A673 (cell line): ENCODE measurements around the gene HIVEP1.

Source experiments
- EZH2 ChIP-seq: fragments of 200-600 bp; sonication (generic); IDR thresholded peaks from 2 replicates; pipeline ENCODE4 v1.6.1; 2017; ENCODE audit warnings: borderline replicate concordance, low read depth, mild to moderate bottlenecking, mixed read lengths, antibody characterized with exemption, low read length; ENCODE audit not compliant: poor library complexity, severe bottlenecking
- TF ChIP-seq, protein P1 (sequence below): fragments of 300-800, 200-600 bp; sonication (generic); conservative IDR thresholded peaks from 2 replicates; pipeline ENCODE4 v1.5.1; 2017; ENCODE audit warnings: low read depth, mild to moderate bottlenecking, antibody characterized with exemption, low read length, moderate library complexity, mixed read lengths

DNA sequence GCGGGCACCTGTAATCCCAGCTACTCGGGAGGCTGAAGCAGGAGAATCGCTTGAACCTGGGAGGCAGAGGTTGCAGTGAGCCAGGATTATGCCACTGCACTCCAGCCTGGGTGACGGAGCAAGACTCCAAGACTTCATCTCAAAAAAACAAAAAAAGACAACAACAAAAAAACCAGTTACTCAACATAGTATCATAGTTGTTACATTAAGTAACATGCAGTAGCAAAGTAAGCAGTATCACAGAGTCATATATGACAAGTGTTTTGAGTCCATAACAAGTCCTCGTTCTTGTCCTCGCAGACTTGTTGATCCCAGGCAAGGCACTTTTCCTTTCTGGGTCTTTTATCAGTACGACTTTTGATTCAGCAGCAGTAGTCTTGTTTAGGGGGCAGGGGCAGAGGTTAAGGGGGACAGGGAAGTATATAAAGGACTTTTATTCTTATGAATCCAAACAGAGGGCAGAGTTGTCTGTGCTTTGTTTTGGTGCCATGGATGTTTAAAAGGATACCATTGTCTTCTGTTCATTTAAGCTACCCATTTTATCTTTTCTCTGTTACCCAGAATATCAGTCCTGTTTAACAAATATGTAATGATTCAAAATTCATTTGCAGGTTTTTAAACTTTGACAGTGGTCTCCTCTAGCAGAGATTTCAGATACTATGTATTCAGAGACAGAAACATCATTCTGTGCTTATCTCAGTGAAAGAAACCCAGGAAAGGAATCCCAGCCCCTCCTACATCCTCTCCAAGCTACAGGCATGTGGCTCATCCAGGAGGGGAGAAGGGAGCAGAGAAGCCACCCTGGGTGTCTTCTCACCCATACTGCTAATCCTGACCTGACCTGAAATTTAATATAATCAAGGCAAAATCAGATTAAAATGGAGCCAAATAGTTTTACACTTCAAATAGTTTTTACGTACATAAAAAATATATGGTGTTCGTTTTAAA is 140.2 kb downstream of the HIVEP1 start:
- TF ChIP-seq, protein P1, sequence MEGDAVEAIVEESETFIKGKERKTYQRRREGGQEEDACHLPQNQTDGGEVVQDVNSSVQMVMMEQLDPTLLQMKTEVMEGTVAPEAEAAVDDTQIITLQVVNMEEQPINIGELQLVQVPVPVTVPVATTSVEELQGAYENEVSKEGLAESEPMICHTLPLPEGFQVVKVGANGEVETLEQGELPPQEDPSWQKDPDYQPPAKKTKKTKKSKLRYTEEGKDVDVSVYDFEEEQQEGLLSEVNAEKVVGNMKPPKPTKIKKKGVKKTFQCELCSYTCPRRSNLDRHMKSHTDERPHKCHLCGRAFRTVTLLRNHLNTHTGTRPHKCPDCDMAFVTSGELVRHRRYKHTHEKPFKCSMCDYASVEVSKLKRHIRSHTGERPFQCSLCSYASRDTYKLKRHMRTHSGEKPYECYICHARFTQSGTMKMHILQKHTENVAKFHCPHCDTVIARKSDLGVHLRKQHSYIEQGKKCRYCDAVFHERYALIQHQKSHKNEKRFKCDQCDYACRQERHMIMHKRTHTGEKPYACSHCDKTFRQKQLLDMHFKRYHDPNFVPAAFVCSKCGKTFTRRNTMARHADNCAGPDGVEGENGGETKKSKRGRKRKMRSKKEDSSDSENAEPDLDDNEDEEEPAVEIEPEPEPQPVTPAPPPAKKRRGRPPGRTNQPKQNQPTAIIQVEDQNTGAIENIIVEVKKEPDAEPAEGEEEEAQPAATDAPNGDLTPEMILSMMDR = no peak
- no peak for TF ChIP-seq EZH2
